H1 (cell line): ENCODE data around the gene RAD23A. TPM values are rescaled to one million over a fixed set of nuclear protein-coding genes. Genes with fewer than 3 reads are reported as not detected.
A peak's percentile ranks its signal among the peaks of the same experiment; 100 is the strongest.

Experiments used
- CTCF ChIA-PET: fragments of 300-600 bp; sonication (Branson Sonifier 250); formaldehyde crosslinking; loops from one replicate; lab custom pipeline; 2021; ENCODE audit not compliant: partially characterized antibody; lab: Charles Lee
- POLR2A ChIA-PET: fragments of 300-600 bp; sonication (Branson Sonifier 250); formaldehyde crosslinking; loops from one replicate; lab custom pipeline; 2021; ENCODE audit warnings: inconsistent platforms; ENCODE audit not compliant: partially characterized antibody; lab: Charles Lee
- DNase-seq, 2 experiments: peaks; one replicate each; pipeline versions ENCODE4 v3.0.0 to v3.0.0-alpha.2; 2010 to 2022; ENCODE audit warnings: low spot score in 2 of 2, low read depth in 1 of 2, mixed read lengths in 1 of 2
- FAIRE-seq: peaks from 2 replicates; lab custom pipeline; 2011; peaks lifted over from hg19 to GRCh38; lab: Jason Lieb, UNC
- H2AFZ ChIP-seq: 2 replicates; pipeline ENCODE4 v1.8.1; 2012; ENCODE audit warnings: low read length, inconsistent platforms
- H2AK5ac ChIP-seq: 2 replicates; pipeline ENCODE4 v1.6.1; 2013; ENCODE audit warnings: low read depth, low read length
- H2BK120ac ChIP-seq: replicated peaks from 2 replicates; pipeline ENCODE3; 2013; ENCODE audit warnings: low read depth, low read length, inconsistent platforms
- H2BK12ac ChIP-seq: 2 replicates; pipeline ENCODE4 v1.6.1; 2013; ENCODE audit warnings: low read depth, low read length
- H2BK15ac ChIP-seq: 2 replicates; pipeline ENCODE4 v1.6.1; 2013; ENCODE audit warnings: low read length
- H2BK20ac ChIP-seq: 2 replicates; pipeline ENCODE4 v1.6.1; 2013; ENCODE audit warnings: low read length
- H2BK5ac ChIP-seq: 2 replicates; pipeline ENCODE4 v1.6.1; 2013; ENCODE audit warnings: low read depth, low read length
- H3K14ac ChIP-seq: 2 replicates; pipeline ENCODE4 v1.6.1; 2013; ENCODE audit warnings: inconsistent platforms; ENCODE audit not compliant: insufficient read length
- H3K18ac ChIP-seq: 2 replicates; pipeline ENCODE4 v1.6.1; 2013; ENCODE audit warnings: low read length; ENCODE audit errors: extremely low read depth
- H3K23ac ChIP-seq: 2 replicates; pipeline ENCODE4 v1.6.1; 2013; ENCODE audit warnings: inconsistent platforms; ENCODE audit not compliant: insufficient read length
- H3K23me2 ChIP-seq: 2 replicates; pipeline ENCODE4 v1.6.1; 2013; ENCODE audit warnings: low read depth, low read length
- H3K27ac ChIP-seq: 2 replicates; pipeline ENCODE4 v1.6.1; 2011; ENCODE audit warnings: low read depth, low read length, inconsistent platforms
- H3K27me3 ChIP-seq, 4 experiments: replicated peaks in 1 of 4; 1 replicate in 1 of 4; 2 replicates in 3 of 4; pipeline versions ENCODE4 v1.6.1 to v1.8.1; 2011 to 2013; ENCODE audit warnings: low read length in 3 of 4, mild to moderate bottlenecking in 3 of 4, inconsistent platforms in 2 of 4, mixed read lengths in 2 of 4, moderate library complexity in 1 of 4; ENCODE audit not compliant: control insufficient read depth in 3 of 4, insufficient read depth in 3 of 4; ENCODE audit errors: extremely low read depth in 1 of 4
- H3K36me3 ChIP-seq, 4 experiments: 2 replicates each; pipeline versions ENCODE4 v1.6.1 to v1.8.1; 2011 to 2013; ENCODE audit warnings: mild to moderate bottlenecking in 4 of 4, low read length in 3 of 4, moderate library complexity in 2 of 4, control low read depth in 1 of 4, inconsistent platforms in 1 of 4; ENCODE audit not compliant: insufficient read depth in 4 of 4, control insufficient read depth in 2 of 4
- H3K4ac ChIP-seq: replicated peaks from 2 replicates; pipeline ENCODE3; 2013; ENCODE audit warnings: low read length, low read depth, mixed read lengths, inconsistent platforms; ENCODE audit not compliant: insufficient read length
- H3K4me1 ChIP-seq, 4 experiments: replicated peaks in 1 of 4; 1 replicate in 1 of 4; 2 replicates in 3 of 4; pipeline versions ENCODE4 v1.6.1 to v1.8.1; 2011 to 2013; ENCODE audit warnings: low read length in 3 of 4, inconsistent platforms in 2 of 4, mixed read lengths in 1 of 4; ENCODE audit not compliant: insufficient read depth in 4 of 4, control insufficient read depth in 3 of 4
- H3K4me2 ChIP-seq, 2 experiments: 2 replicates each; pipeline versions ENCODE4 v1.6.1 to v1.8.1; 2011 to 2013; ENCODE audit warnings: low read depth in 2 of 2, low read length in 2 of 2, control low read depth in 1 of 2, inconsistent platforms in 1 of 2, mild to moderate bottlenecking in 1 of 2; ENCODE audit not compliant: insufficient read depth in 1 of 2
- H3K4me3 ChIP-seq, 4 experiments: fragments of 200-600, 300-600 bp in 1 of 4; sonication (generic), shearing (Covaris generic), sonication (Bioruptor Twin) in 1 of 4; 2 replicates each; pipeline versions ENCODE4 v1.5.1 to v1.8.1; 2011 to 2016; ENCODE audit warnings: low read length in 4 of 4, low read depth in 3 of 4, control low read depth in 2 of 4, inconsistent platforms in 2 of 4, mild to moderate bottlenecking in 2 of 4, mixed read lengths in 1 of 4, moderate library complexity in 1 of 4; ENCODE audit not compliant: insufficient read depth in 2 of 4; ENCODE audit errors: extremely low read depth in 1 of 4
- H3K56ac ChIP-seq: replicated peaks from 2 replicates; pipeline ENCODE3; 2013; ENCODE audit warnings: low read depth, mild to moderate bottlenecking, mixed read lengths, low read length, inconsistent platforms; ENCODE audit not compliant: insufficient read length
- H3K79me1 ChIP-seq: 2 replicates; pipeline ENCODE4 v1.6.1; 2013; ENCODE audit warnings: low read depth, low read length, control low read depth
- H3K79me2 ChIP-seq, 2 experiments: 2 replicates each; pipeline versions ENCODE4 v1.6.1 to v1.8.1; 2012 to 2013; ENCODE audit warnings: low read length in 2 of 2, mild to moderate bottlenecking in 2 of 2, inconsistent platforms in 1 of 2; ENCODE audit not compliant: insufficient read depth in 2 of 2, control insufficient read depth in 1 of 2
- H3K9ac ChIP-seq, 4 experiments: replicated peaks in 1 of 4; 1 replicate in 1 of 4; 2 replicates in 3 of 4; pipeline versions ENCODE4 v1.6.1 to v1.8.1; 2011 to 2013; ENCODE audit warnings: low read depth in 3 of 4, low read length in 3 of 4, control low read depth in 2 of 4, mild to moderate bottlenecking in 2 of 4, moderate library complexity in 2 of 4, inconsistent platforms in 1 of 4; ENCODE audit errors: extremely low read depth in 1 of 4
- H3K9me3 ChIP-seq, 2 experiments: 2 replicates each; pipeline versions ENCODE4 v1.6.1 to v1.8.1; 2012 to 2013; ENCODE audit warnings: mild to moderate bottlenecking in 2 of 2, moderate library complexity in 2 of 2, control low read depth in 1 of 2, inconsistent platforms in 1 of 2, low read depth in 1 of 2, low read length in 1 of 2, mixed read lengths in 1 of 2; ENCODE audit not compliant: insufficient read depth in 2 of 2
- H4K20me1 ChIP-seq, 2 experiments: replicated peaks in 1 of 2; 2 replicates each; pipeline versions ENCODE3 to v1.8.1; 2011 to 2013; ENCODE audit warnings: inconsistent platforms in 2 of 2, low read length in 2 of 2, mild to moderate bottlenecking in 1 of 2; ENCODE audit not compliant: insufficient read depth in 2 of 2, control insufficient read depth in 1 of 2
- H4K5ac ChIP-seq: 2 replicates; pipeline ENCODE4 v1.6.1; 2013; ENCODE audit warnings: low read length, low read depth, mixed read lengths, inconsistent platforms; ENCODE audit not compliant: insufficient read length
- H4K8ac ChIP-seq: 2 replicates; pipeline ENCODE4 v1.8.0; 2013; ENCODE audit warnings: mild to moderate bottlenecking, moderate library complexity, low read length, inconsistent platforms; ENCODE audit not compliant: insufficient read depth; ENCODE audit errors: extremely low read depth
- H4K91ac ChIP-seq: replicated peaks from 2 replicates; pipeline ENCODE3; 2013; ENCODE audit warnings: low read length, mixed read lengths, inconsistent platforms; ENCODE audit not compliant: insufficient read length
- ASH2L ChIP-seq: fragments of 200-600, 300-600 bp; sonication (generic); IDR thresholded peaks from one replicate; pipeline ENCODE4 v1.7.1; 2017; ENCODE audit warnings: low read length
- BRCA1 ChIP-seq: IDR thresholded peaks from 2 replicates; pipeline ENCODE4 v1.6.1; 2012; ENCODE audit warnings: low read depth, low read length, improper control_type of control experiment
- CBX5 ChIP-seq: fragments of 300-800, 300-1000 bp; sonication (generic); IDR thresholded peaks from 2 replicates; pipeline ENCODE4 v1.7.1; 2016; ENCODE audit warnings: antibody characterized with exemption, low read length, low read depth
- CHD2 ChIP-seq: IDR thresholded peaks from 2 replicates; pipeline ENCODE4 v1.6.1; 2012; ENCODE audit warnings: low read length, improper control_type of control experiment
- CREB1 ChIP-seq: IDR thresholded peaks from 2 replicates; pipeline ENCODE4 v1.6.1; 2012; ENCODE audit warnings: inconsistent platforms
- HDAC2 ChIP-seq, 2 experiments: fragments of 300-600 bp in 1 of 2; sonication (generic) in 1 of 2; IDR thresholded peaks; 2 replicates each; pipeline ENCODE4 v1.6.1; 2011 to 2012; ENCODE audit warnings: low read depth in 2 of 2, low read length in 2 of 2, mild to moderate bottlenecking in 2 of 2, moderate library complexity in 2 of 2, borderline replicate concordance in 1 of 2, inconsistent platforms in 1 of 2
- KDM1A ChIP-seq: fragments of 200-600, 300-600 bp; sonication (generic); IDR thresholded peaks from 2 replicates; pipeline ENCODE4 v1.7.1; 2016; ENCODE audit warnings: mild to moderate bottlenecking, low read length, borderline replicate concordance
- POLR2A ChIP-seq, 2 experiments: IDR thresholded peaks; 1 replicate in 1 of 2; 2 replicates in 1 of 2; pipeline ENCODE4 v1.6.1; 2011; ENCODE audit warnings: low read depth in 2 of 2, low read length in 2 of 2, mild to moderate bottlenecking in 2 of 2; ENCODE audit errors: control extremely low read depth in 1 of 2
- RNF2 ChIP-seq: fragments of 200-900, 300-1000 bp; sonication (generic); IDR thresholded peaks from 2 replicates; pipeline ENCODE4 v1.7.1; 2016; ENCODE audit warnings: borderline replicate concordance, low read depth, mild to moderate bottlenecking, antibody characterized with exemption, low read length; ENCODE audit not compliant: poor library complexity, severe bottlenecking; ENCODE audit errors: missing control alignments
- RXRA ChIP-seq: IDR thresholded peaks from 2 replicates; pipeline ENCODE4 v1.6.1; 2011; ENCODE audit warnings: low read depth, mild to moderate bottlenecking, low read length, moderate library complexity; ENCODE audit not compliant: insufficient read depth
- SIRT6 ChIP-seq: IDR thresholded peaks from one replicate; pipeline ENCODE4 v1.7.1; 2012; ENCODE audit warnings: low read length, inconsistent platforms
- SP4 ChIP-seq: IDR thresholded peaks from 2 replicates; pipeline ENCODE4 v1.6.1; 2012; ENCODE audit warnings: low read length, inconsistent platforms
- YY1 ChIP-seq: IDR thresholded peaks from 2 replicates; pipeline ENCODE4 v1.6.1; 2011; ENCODE audit warnings: low read depth, mild to moderate bottlenecking, low read length
- WGBS, 2 experiments: shearing (Covaris generic) in 1 of 2; methylation state at CpG; one replicate each; pipeline versions ENCODE4 v1.1.6 to v1.1.7; 2013 to 2015; ENCODE audit warnings: low lambda C conversion rate in 2 of 2, mixed read lengths in 2 of 2, inconsistent platforms in 1 of 2, low coverage in 1 of 2, missing lambda C conversion rate in 1 of 2; ENCODE audit not compliant: insufficient replicate concordance in 2 of 2, insufficient coverage in 1 of 2, insufficient read length in 1 of 2; ENCODE audit errors: extremely low coverage in 1 of 2, missing lambda C conversion rate in 1 of 2; 5-methylcytosine and 5-hydroxymethylcytosine counted together
- polyA plus RNA-seq, 7 experiments: library from polyadenylated mRNA; depleted of rRNA in 3 of 7; stranded (reverse) in 5 of 7; unstranded in 2 of 7; fragments of >200 nt in 5 of 7; fragments of 200-250 nt in 2 of 7; gene quantifications; 1 replicate in 5 of 7; 2 replicates in 1 of 7; 4 replicates in 1 of 7; pipeline versions ENCODE4 v1.2.1 to v1.2.3, GENCODE V29; 2011 to 2013; ENCODE audit warnings: missing spikeins in 2 of 7, mixed read lengths in 2 of 7
- total RNA-seq: library from RNA; stranded (reverse); fragmentation: NEBNext Ultra II Directional; extraction: Animal tissue kit (Norgen Biotek cat#: 25700); gene quantifications from 2 replicates; pipeline ENCODE4 v1.2.1, GENCODE V29; 2021

The RAD23A gene
- total and polyA plus RNA-seq, 2 of the 8 experiments (the other 6 are each of a cell fraction or from before 2014, with no cell fraction given), result 40.0 to 76.1 TPM

- peaks cover 5% of the 10 kb centered on the region in 2 experiments for H4K20me1 ChIP-seq
- H4K5ac ChIP-seq, result peak overlapping the region; percentile 69
- no peaks in the 10 kb centered on the region for H3K23me2 ChIP-seq
- no peak overlapping the region for H2BK12ac ChIP-seq
- H3K79me1 ChIP-seq, result peaks cover 2% of the 10 kb centered on the region; the same call in 1 of the 2 replicates
- peaks cover 0 to 3% (median under 1%) of the 10 kb centered on the region in 4 experiments; a peak in 1 of 7 replicates for H3K4me1 ChIP-seq
- H3K56ac ChIP-seq, result peak overlapping the region; percentile 33
- no peak overlapping the region for H3K4ac ChIP-seq
- peak overlapping the region; percentile 98 for H2BK5ac ChIP-seq
- peak overlapping the region; percentile 77 to 93 (median 90) for H3K4me3 ChIP-seq
- no peak overlapping the region; the same call in 1 of the 2 replicates for H2AK5ac ChIP-seq
- H4K91ac ChIP-seq, result no peak overlapping the region
- H3K23ac ChIP-seq, result no peak overlapping the region
- H2BK20ac ChIP-seq, result no peak overlapping the region
- peak overlapping the region; percentile 80 to 94 (median 88) for H3K9ac ChIP-seq
- H3K79me2 ChIP-seq, result peaks cover 0 to 19% of the 10 kb centered on the region in 2 experiments; a peak in 2 of 4 replicates
- H4K8ac ChIP-seq, result peak overlapping the region; percentile 100; the same call in 1 of the 2 replicates
- H3K4me2 ChIP-seq, result peak overlapping the region; percentile 79 to 80
- no peaks in the 10 kb centered on the region for H3K9me3 ChIP-seq
- H3K27ac ChIP-seq, result peak overlapping the region; percentile 96
- H3K27me3 ChIP-seq, result no peaks in the 10 kb centered on the region
- no peak overlapping the region for H3K14ac ChIP-seq
- CTCF ChIA-PET, result interaction anchor here (0.6 to 2.2 kb wide), 4 partner anchors 19 to 148 kb away, joined by 3 to 5 read pairs (median 4); no protein-coding TSS in a partner anchor
- DNase-seq (peak; percentile 68 to 89), FAIRE-seq (no peak)
- H2BK15ac ChIP-seq, result no peak overlapping the region; the same call in 1 of the 2 replicates
- 4% methylated on average over 32 of the region's 40 CpGs; no CpG with 5 or more reads in 1 of the 2 experiments for WGBS, 2 experiments
- POLR2A ChIA-PET, result interaction anchor here (0.6 to 4.0 kb wide), 20 partner anchors 8 to 210 kb away, joined by 3 to 43 read pairs (median 5); partner anchors contain the start of genes CALR, DNASE2, FARSA and GADD45GIP1
- H2BK120ac ChIP-seq, result no peak overlapping the region
- H3K18ac ChIP-seq, result no peak overlapping the region; the same call in 1 of the 2 replicates
- H3K36me3 ChIP-seq, result peaks cover 25 to 66% (median 47%) of the 10 kb centered on the region in 4 experiments
- no peak overlapping the region for H2AFZ ChIP-seq
- no peak for TF ChIP-seq KDM1A
- peak; percentile 61; the same call in 1 of the 2 replicates for TF ChIP-seq SP4
- peak; percentile 79 for TF ChIP-seq BRCA1
- peak in 1 of 2 experiments; percentile 40; a peak in 1 of 4 replicates for TF ChIP-seq HDAC2 (IDR thresholded peaks at IDR 0.05; ENCODE audit: borderline replicate concordance in 1 of 2, low read depth in 2 of 2, low read length in 2 of 2)
- no peak for TF ChIP-seq CREB1
- no peak for TF ChIP-seq YY1
- TF ChIP-seq POLR2A (IDR thresholded peaks at IDR 0.05; ENCODE audit: control extremely low read depth in 1 of 2, low read depth in 2 of 2, low read length in 2 of 2), result peak; percentile 11 to 84
- no peak for TF ChIP-seq RNF2
- TF ChIP-seq CBX5, result no peak
- TF ChIP-seq ASH2L, result peak; percentile 6
- no peak for TF ChIP-seq RXRA
- peak; percentile 93 for TF ChIP-seq CHD2
- no peak for TF ChIP-seq SIRT6
Measured at GRCh38 chr19:12946092-12946721, 545 bp downstream of the RAD23A start.
